T-helper 17 cell (primary cell): ENCODE measurements around the gene PIGBOS1. TPM values are rescaled to one million over a fixed set of nuclear protein-coding genes. Genes with fewer than 3 reads are reported as not detected.
"Not testable (repeated sequence)": the region's sequence is repeated elsewhere in the genome, so short reads cannot be mapped to it uniquely, and the experiment has no call there.

Experiments
- ATAC-seq: fragments of 150-1000 bp; cut with Tn5 transposase; 2 replicates; pipeline ENCODE4 v1.10.0; 2021; ENCODE audit warnings: mild to moderate bottlenecking, moderate library complexity
- DNase-seq, 3 donors: peaks; one replicate each; pipeline versions ENCODE4 v3.0.0 to v3.0.0-alpha.2; 2020 to 2021
- H3K9me3 ChIP-seq: one replicate; pipeline ENCODE4 v1.7.0; 2013; ENCODE audit warnings: low read length, mild to moderate bottlenecking; ENCODE audit not compliant: control insufficient read depth, poor library complexity, severe bottlenecking
- H3K27ac Mint-ChIP-seq: one replicate; pipeline ENCODE4 v1.8.0; 2022; ENCODE audit warnings: mild to moderate bottlenecking, moderate library complexity, mixed read lengths
- H3K27me3 Mint-ChIP-seq: one replicate; pipeline ENCODE4 v1.8.0; 2022; ENCODE audit warnings: mixed read lengths
- H3K36me3 Mint-ChIP-seq: one replicate; pipeline ENCODE4 v1.8.0; 2022; ENCODE audit warnings: low read depth, mixed read lengths
- H3K4me1 Mint-ChIP-seq: one replicate; pipeline ENCODE4 v1.8.0; 2022; ENCODE audit warnings: mild to moderate bottlenecking, mixed read lengths
- H3K4me3 Mint-ChIP-seq: one replicate; pipeline ENCODE4 v1.8.0; 2022; ENCODE audit warnings: mild to moderate bottlenecking, moderate library complexity, mixed read lengths
- total RNA-seq, 4 donors: library from RNA in 2 of 4; stranded (reverse) in 2 of 4; gene quantifications; one replicate each; pipeline ENCODE4 v1.2.3 and lab custom pipeline; 2022 to 2026

PIGBOS1 gene
- total RNA-seq, 2 donors from 2014 or later: 6.1 to 9.0 TPM

- H3K9me3 ChIP-seq: no peaks in the 10 kb centered on the region
- H3K27ac Mint-ChIP-seq: no peak overlapping the region
- ATAC-seq (no peak), DNase-seq (no peak)
- no peak overlapping the region for H3K4me3 Mint-ChIP-seq
- H3K4me1 Mint-ChIP-seq: no peaks in the 10 kb centered on the region
- H3K27me3 Mint-ChIP-seq: no peaks in the 10 kb centered on the region
- peaks cover 2% of the 10 kb centered on the region for H3K36me3 Mint-ChIP-seq
Observed at GRCh38 chr15:55337160-55337559, 18.2 kb upstream of the PIGBOS1 start.

- Mint-ChIP-seq H3K4me3 (no peak overlapping the region), H3K36me3 (peaks cover 2% of the 10 kb centered on the region), H3K27ac (peak overlapping the region; percentile 53), H3K27me3 (no peaks in the 10 kb centered on the region), H3K4me1 (peaks cover 2% of the 10 kb centered on the region)
- DNase-seq (no peak), ATAC-seq (no peak)
- no peaks in the 10 kb centered on the region for H3K9me3 ChIP-seq
Observed at GRCh38 chr15:55334997-55335396, 16.1 kb upstream of the PIGBOS1 start.

GRCh38 chr15:55334371-55334770, 15.4 kb upstream of the PIGBOS1 start:
- Mint-ChIP-seq H3K4me1 (peaks cover 2% of the 10 kb centered on the region), H3K27me3 (no peaks in the 10 kb centered on the region), H3K27ac (no peak overlapping the region), H3K36me3 (peaks cover 2% of the 10 kb centered on the region), H3K4me3 (no peak overlapping the region)
- no peaks in the 10 kb centered on the region for H3K9me3 ChIP-seq
- ATAC-seq (no peak), DNase-seq (no peak)

GRCh38 chr15:55327387-55327786, 8.5 kb upstream of the PIGBOS1 start:
- H3K4me1 Mint-ChIP-seq: peaks cover 10% of the 10 kb centered on the region
- H3K27me3 Mint-ChIP-seq: no peaks in the 10 kb centered on the region
- DNase-seq: no peak
- no peaks in the 10 kb centered on the region for H3K36me3 Mint-ChIP-seq
- no peak overlapping the region for H3K27ac Mint-ChIP-seq
- H3K9me3 ChIP-seq: no peaks in the 10 kb centered on the region
- H3K4me3 Mint-ChIP-seq: no peak overlapping the region
- ATAC-seq: no peak

GRCh38 chr15:55322467-55322866, 3.5 kb upstream of the PIGBOS1 start:
- no peak for DNase-seq
- Mint-ChIP-seq H3K36me3 (peaks cover 4% of the 10 kb centered on the region), H3K27ac (no peak overlapping the region), H3K4me3 (no peak overlapping the region), H3K4me1 (peaks cover 25% of the 10 kb centered on the region), H3K27me3 (no peaks in the 10 kb centered on the region)
- no peak for ATAC-seq
- no peaks in the 10 kb centered on the region for H3K9me3 ChIP-seq

- no peaks in the 10 kb centered on the region for H3K9me3 ChIP-seq
- Mint-ChIP-seq H3K27ac (no peak overlapping the region), H3K4me3 (no peak overlapping the region), H3K4me1 (peaks cover 35% of the 10 kb centered on the region), H3K27me3 (no peaks in the 10 kb centered on the region), H3K36me3 (peaks cover 10% of the 10 kb centered on the region)
- no peak for ATAC-seq
- no peak for DNase-seq
Observed at GRCh38 chr15:55320963-55321362, 2.0 kb upstream of the PIGBOS1 start.

GRCh38 chr15:55320238-55320550, 1.3 kb upstream of the PIGBOS1 start:
- H3K27me3 Mint-ChIP-seq: no peaks in the 10 kb centered on the region
- H3K4me1 Mint-ChIP-seq: peaks cover 39% of the 10 kb centered on the region
- H3K27ac Mint-ChIP-seq: peak overlapping the region; percentile 99
- no peak for DNase-seq
- H3K4me3 Mint-ChIP-seq: peak overlapping the region; percentile 64
- no peaks in the 10 kb centered on the region for H3K9me3 ChIP-seq
- no peak for ATAC-seq
- peaks cover 10% of the 10 kb centered on the region for H3K36me3 Mint-ChIP-seq

GRCh38 chr15:55319537-55320237, 764 bp upstream of the PIGBOS1 start:
- ATAC-seq (no peak), DNase-seq (no peak)
- peak overlapping the region; percentile 99 for H3K27ac Mint-ChIP-seq
- peaks cover 44% of the 10 kb centered on the region for H3K4me1 Mint-ChIP-seq
- no peaks in the 10 kb centered on the region for H3K9me3 ChIP-seq
- H3K4me3 Mint-ChIP-seq: peak overlapping the region; percentile 97
- peaks cover 10% of the 10 kb centered on the region for H3K36me3 Mint-ChIP-seq
- no peaks in the 10 kb centered on the region for H3K27me3 Mint-ChIP-seq

GRCh38 chr15:55302801-55303200, 16.1 kb downstream of the PIGBOS1 start:
- not testable (repeated sequence) for ATAC-seq, H3K27ac Mint-ChIP-seq, H3K36me3 Mint-ChIP-seq, H3K4me1 Mint-ChIP-seq, H3K27me3 Mint-ChIP-seq, DNase-seq, H3K4me3 Mint-ChIP-seq, H3K9me3 ChIP-seq

GRCh38 chr15:55297315-55297714, 21.6 kb downstream of the PIGBOS1 start:
- Mint-ChIP-seq H3K27me3 (no peaks in the 10 kb centered on the region), H3K36me3 (peaks cover 2% of the 10 kb centered on the region), H3K4me1 (no peaks in the 10 kb centered on the region), H3K4me3 (no peak overlapping the region), H3K27ac (no peak overlapping the region)
- ATAC-seq: no peak
- DNase-seq: no peak
- H3K9me3 ChIP-seq: no peaks in the 10 kb centered on the region

GRCh38 chr15:55290528-55291057, 28.3 kb downstream of the PIGBOS1 start:
- H3K4me1 Mint-ChIP-seq: peaks cover 30% of the 10 kb centered on the region
- no peaks in the 10 kb centered on the region for H3K27me3 Mint-ChIP-seq

GRCh38 chr15:55289746-55290527, 29.0 kb downstream of the PIGBOS1 start, which contains the start of gene RAB27A:
Gene RAB27A, minus strand, starts transcription at chr15:55289813. Its CDS starts 54,879 bp downstream, at chr15:55234934.
- Mint-ChIP-seq H3K27me3 (no peaks in the 10 kb centered on the region), H3K4me3 (peak within 1 kb of the TSS; percentile 96), H3K27ac (peak within 1 kb of the TSS; percentile 96), H3K4me1 (peaks cover 37% of the 10 kb centered on the region), H3K36me3 (peaks cover 5% of the 10 kb centered on the region)
- ATAC-seq (peak; percentile 87), DNase-seq (peak; percentile 63 to 68 (median 66))
- H3K9me3 ChIP-seq: no peaks in the 10 kb centered on the region

More at GRCh38 chr15:55290528-55291057, 28.3 kb downstream of the PIGBOS1 start:
- ATAC-seq (peak; percentile 78), DNase-seq (peak; percentile 70 to 81 (median 71))
- H3K4me3 Mint-ChIP-seq: peak overlapping the region; percentile 96
- no peaks in the 10 kb centered on the region for H3K9me3 ChIP-seq
- peaks cover 6% of the 10 kb centered on the region for H3K36me3 Mint-ChIP-seq
- peak overlapping the region; percentile 96 for H3K27ac Mint-ChIP-seq

- H3K27me3 Mint-ChIP-seq: no peaks in the 10 kb centered on the region
- peak overlapping the region; percentile 96 for H3K27ac Mint-ChIP-seq
- no peak for ATAC-seq
- H3K4me1 Mint-ChIP-seq: peaks cover 41% of the 10 kb centered on the region
- peak overlapping the region; percentile 96 for H3K4me3 Mint-ChIP-seq
- no peak for DNase-seq
- H3K9me3 ChIP-seq: no peaks in the 10 kb centered on the region
- peaks cover 4% of the 10 kb centered on the region for H3K36me3 Mint-ChIP-seq
Observed at GRCh38 chr15:55289011-55289745, 29.7 kb downstream of the PIGBOS1 start.
